ENCODE results near the gene SMIM41. TPM values are rescaled to one million over a fixed set of nuclear protein-coding genes. Genes with fewer than 3 reads are reported as not detected.

Gene SMIM41
- polyA plus RNA-seq, 1 donor from 2014 or later = not detected

- Histone ChIP-seq H3K79me2 (replicated peaks; ENCODE audit: insufficient read depth, low read length) (no peaks in the 10 kb centered on the region), H3K9me2 (ENCODE audit: insufficient read depth, low read length) (no peaks in the 10 kb centered on the region), H2AFZ (ENCODE audit: low read depth, low read length) (no peak overlapping the region)
Measured at GRCh38 chr12:52093346-52093745, 13.8 kb downstream of the SMIM41 start.

GRCh38 chr12:52096332-52097044 is 17.0 kb downstream of the SMIM41 start:
- H4K20me1 ChIP-seq (ENCODE audit: insufficient read depth) = no peaks in the 10 kb centered on the region
- no peak overlapping the region for H3K4me3 ChIP-seq (ENCODE audit: low read length)
- H3K4me2 ChIP-seq (ENCODE audit: low read length) = no peak overlapping the region
- H3K9me3 ChIP-seq (ENCODE audit: low read length) = no peaks in the 10 kb centered on the region
- no peak overlapping the region for H3K27ac ChIP-seq (ENCODE audit: low read length)
- H3K36me3 ChIP-seq (ENCODE audit: insufficient read depth, low read length) = no peaks in the 10 kb centered on the region
- no peaks in the 10 kb centered on the region for H3K9me2 ChIP-seq (ENCODE audit: insufficient read depth, low read length)
- H3F3A ChIP-seq (ENCODE audit: insufficient read depth, low read length, poor library complexity, severe bottlenecking) = no peaks in the 10 kb centered on the region
- no peak overlapping the region for H3K9ac ChIP-seq (ENCODE audit: low read length)
- H2AFZ ChIP-seq (ENCODE audit: low read depth, low read length) = no peak overlapping the region
- H3K79me2 ChIP-seq (replicated peaks; ENCODE audit: insufficient read depth, low read length) = no peaks in the 10 kb centered on the region
- no peaks in the 10 kb centered on the region for H3K27me3 ChIP-seq (ENCODE audit: insufficient read depth, low read depth, low read length)
- TF ChIP-seq POLR2AphosphoS5 (IDR thresholded peaks at IDR 0.05) (no peak), MXI1 (conservative IDR thresholded peaks at IDR 0.05; ENCODE audit: poor library complexity, severe bottlenecking) (no peak), REST (IDR thresholded peaks at IDR 0.05; ENCODE audit: borderline replicate concordance) (no peak), RAD21 (conservative IDR thresholded peaks at IDR 0.05) (no peak), TAF1 (IDR thresholded peaks at IDR 0.05; ENCODE audit: low read depth) (no peak), EZH2 (IDR thresholded peaks at IDR 0.05; ENCODE audit: borderline replicate concordance, insufficient read depth, low read length, poor library complexity, severe bottlenecking) (no peak)
- TF ChIP-seq, protein P1, sequence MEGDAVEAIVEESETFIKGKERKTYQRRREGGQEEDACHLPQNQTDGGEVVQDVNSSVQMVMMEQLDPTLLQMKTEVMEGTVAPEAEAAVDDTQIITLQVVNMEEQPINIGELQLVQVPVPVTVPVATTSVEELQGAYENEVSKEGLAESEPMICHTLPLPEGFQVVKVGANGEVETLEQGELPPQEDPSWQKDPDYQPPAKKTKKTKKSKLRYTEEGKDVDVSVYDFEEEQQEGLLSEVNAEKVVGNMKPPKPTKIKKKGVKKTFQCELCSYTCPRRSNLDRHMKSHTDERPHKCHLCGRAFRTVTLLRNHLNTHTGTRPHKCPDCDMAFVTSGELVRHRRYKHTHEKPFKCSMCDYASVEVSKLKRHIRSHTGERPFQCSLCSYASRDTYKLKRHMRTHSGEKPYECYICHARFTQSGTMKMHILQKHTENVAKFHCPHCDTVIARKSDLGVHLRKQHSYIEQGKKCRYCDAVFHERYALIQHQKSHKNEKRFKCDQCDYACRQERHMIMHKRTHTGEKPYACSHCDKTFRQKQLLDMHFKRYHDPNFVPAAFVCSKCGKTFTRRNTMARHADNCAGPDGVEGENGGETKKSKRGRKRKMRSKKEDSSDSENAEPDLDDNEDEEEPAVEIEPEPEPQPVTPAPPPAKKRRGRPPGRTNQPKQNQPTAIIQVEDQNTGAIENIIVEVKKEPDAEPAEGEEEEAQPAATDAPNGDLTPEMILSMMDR (IDR thresholded peaks at IDR 0.05; ENCODE audit: poor library complexity, severe bottlenecking) = no peak

More at GRCh38 chr12:52093346-52093745, 13.8 kb downstream of the SMIM41 start:
- no peaks in the 10 kb centered on the region for H3K36me3 ChIP-seq (ENCODE audit: insufficient read depth, low read length)
- H3K9ac ChIP-seq (ENCODE audit: low read length) = no peak overlapping the region
- H4K20me1 ChIP-seq (ENCODE audit: insufficient read depth) = no peaks in the 10 kb centered on the region
- no peak overlapping the region for H3K4me3 ChIP-seq (ENCODE audit: low read length)
- H3K27me3 ChIP-seq (ENCODE audit: insufficient read depth, low read depth, low read length) = no peaks in the 10 kb centered on the region
- H3K4me2 ChIP-seq (ENCODE audit: low read length) = no peak overlapping the region
- no peak for TF ChIP-seq MXI1 (conservative IDR thresholded peaks at IDR 0.05; ENCODE audit: poor library complexity, severe bottlenecking)
- TF ChIP-seq, protein P1 (IDR thresholded peaks at IDR 0.05; ENCODE audit: poor library complexity, severe bottlenecking) = no peak
- no peak for TF ChIP-seq POLR2AphosphoS5 (IDR thresholded peaks at IDR 0.05)
- TF ChIP-seq EP300 (conservative IDR thresholded peaks at IDR 0.05; ENCODE audit: poor library complexity, severe bottlenecking) = no peak
- no peak for TF ChIP-seq TAF1 (IDR thresholded peaks at IDR 0.05; ENCODE audit: low read depth)
- TF ChIP-seq REST (IDR thresholded peaks at IDR 0.05; ENCODE audit: borderline replicate concordance) = no peak
- no peak for TF ChIP-seq EZH2 (IDR thresholded peaks at IDR 0.05; ENCODE audit: borderline replicate concordance, insufficient read depth, low read length, poor library complexity, severe bottlenecking)
- no peak for TF ChIP-seq SMC3 (conservative IDR thresholded peaks at IDR 0.05; ENCODE audit: poor library complexity)
- TF ChIP-seq RAD21 (conservative IDR thresholded peaks at IDR 0.05) = no peak
- no peaks in the 10 kb centered on the region for H3K9me3 ChIP-seq (ENCODE audit: low read length)
- H3K27ac ChIP-seq (ENCODE audit: low read length) = no peak overlapping the region
- no peaks in the 10 kb centered on the region for H3F3A ChIP-seq (ENCODE audit: insufficient read depth, low read length, poor library complexity, severe bottlenecking)
